ENCODE results near the gene SP140L.
"Not testable (repeated sequence)": the region's sequence is repeated elsewhere in the genome, so short reads cannot be mapped to it uniquely, and the experiment has no call there.

GRCh38 chr2:230310792-230311191, 16.2 kb upstream of the SP140L start:
- TF ChIP-seq POLR2A (IDR thresholded peaks at IDR 0.05; ENCODE audit: low read depth, low read length); POLR2AphosphoS5 (IDR thresholded peaks at IDR 0.05; ENCODE audit: low read depth, low read length); TAF1 (IDR thresholded peaks at IDR 0.05; ENCODE audit: low read depth, low read length); PAX5 (IDR thresholded peaks at IDR 0.05; ENCODE audit: insufficient read depth, low read length, severe bottlenecking); SPI1 (IDR thresholded peaks at IDR 0.05; ENCODE audit: low read depth, low read length); POU2F2 (IDR thresholded peaks at IDR 0.05; ENCODE audit: low read depth, low read length): not testable (repeated sequence)
